CD14-positive monocyte (primary cell): ENCODE results near the gene S1PR4. TPM values are rescaled to one million over a fixed set of nuclear protein-coding genes. Genes with fewer than 3 reads are reported as not detected.

Source experiments
- DNase-seq, 3 donors: peaks; one replicate each; pipeline ENCODE4 v3.0.0-alpha.2; 2011 to 2022
- H2AFZ ChIP-seq: 2 replicates; pipeline ENCODE4 v1.6.0; 2012; ENCODE audit warnings: mild to moderate bottlenecking, low read depth, low read length, inconsistent platforms; ENCODE audit not compliant: insufficient read depth, poor library complexity, severe bottlenecking
- H3K27ac ChIP-seq, 2 donors: 1 replicate in 1 of 2; 2 replicates in 1 of 2; pipeline ENCODE4 v1.5.1; 2012 to 2013; ENCODE audit warnings: low read length in 2 of 2, control low read depth in 1 of 2, inconsistent platforms in 1 of 2, low read depth in 1 of 2, mild to moderate bottlenecking in 1 of 2
- H3K27me3 ChIP-seq, 2 donors: one replicate each; pipeline versions ENCODE4 v1.6.0 to v1.6.1; 2011 to 2013; ENCODE audit warnings: low read length in 2 of 2; ENCODE audit not compliant: control insufficient read depth in 2 of 2, insufficient read depth in 2 of 2
- H3K36me3 ChIP-seq, 2 donors: replicated peaks in 1 of 2; 1 replicate in 1 of 2; 2 replicates in 1 of 2; pipeline versions ENCODE4 v1.5.1 to v1.6.1; 2012 to 2013; ENCODE audit warnings: low read length in 2 of 2, control low read depth in 1 of 2, inconsistent platforms in 1 of 2, mild to moderate bottlenecking in 1 of 2; ENCODE audit not compliant: insufficient read depth in 2 of 2, control insufficient read depth in 1 of 2
- H3K4me1 ChIP-seq, 2 donors: 1 replicate in 1 of 2; 2 replicates in 1 of 2; pipeline versions ENCODE4 v1.5.1 to v1.6.1; 2012 to 2013; ENCODE audit warnings: low read length in 2 of 2, control low read depth in 1 of 2, inconsistent platforms in 1 of 2, mild to moderate bottlenecking in 1 of 2, moderate library complexity in 1 of 2; ENCODE audit not compliant: insufficient read depth in 2 of 2, control insufficient read depth in 1 of 2
- H3K4me2 ChIP-seq: replicated peaks from 2 replicates; pipeline ENCODE3; 2012; ENCODE audit warnings: low read length, moderate library complexity, mild to moderate bottlenecking; ENCODE audit not compliant: poor library complexity, severe bottlenecking; ENCODE audit errors: extremely low read depth
- H3K4me3 ChIP-seq, 3 experiments: fragments of 200-600 bp in 1 of 3; sonication (generic) in 1 of 3; replicated peaks in 1 of 3; 1 replicate in 2 of 3; 2 replicates in 1 of 3; pipeline ENCODE4 v1.5.1; 2011 to 2013; ENCODE audit warnings: low read length in 3 of 3, mild to moderate bottlenecking in 3 of 3, control low read depth in 2 of 3, low read depth in 2 of 3, inconsistent platforms in 1 of 3, moderate library complexity in 1 of 3
- H3K79me2 ChIP-seq: 2 replicates; pipeline ENCODE4 v1.6.0; 2012; ENCODE audit warnings: mild to moderate bottlenecking, control low read depth, inconsistent platforms, low read length, moderate library complexity; ENCODE audit not compliant: insufficient read depth
- H3K9ac ChIP-seq: 2 replicates; pipeline ENCODE4 v1.6.0; 2017; ENCODE audit warnings: low read length, mild to moderate bottlenecking; ENCODE audit not compliant: insufficient read depth, poor library complexity, severe bottlenecking
- H3K9me3 ChIP-seq, 2 donors: replicated peaks in 1 of 2; 1 replicate in 1 of 2; 2 replicates in 1 of 2; pipeline versions ENCODE4 v1.5.1 to v1.6.1; 2012 to 2013; ENCODE audit warnings: low read length in 2 of 2, control low read depth in 1 of 2; ENCODE audit not compliant: control insufficient read depth in 1 of 2, insufficient read depth in 1 of 2
- H4K20me1 ChIP-seq: 2 replicates; pipeline ENCODE4 v1.6.0; 2012; ENCODE audit warnings: mild to moderate bottlenecking, low read length, control low read depth, moderate library complexity; ENCODE audit not compliant: insufficient read depth
- H3K27ac Mint-ChIP-seq, 7 donors: one replicate each; pipeline ENCODE4 v1.8.0; 2020; ENCODE audit warnings: mild to moderate bottlenecking in 7 of 7, mixed read lengths in 7 of 7, moderate library complexity in 6 of 7, inconsistent platforms in 2 of 7
- H3K27me3 Mint-ChIP-seq, 3 donors: one replicate each; pipeline ENCODE4 v1.8.0; 2021 to 2022; ENCODE audit warnings: low read depth in 3 of 3, mild to moderate bottlenecking in 3 of 3, mixed read lengths in 3 of 3, moderate library complexity in 3 of 3, inconsistent platforms in 1 of 3
- H3K36me3 Mint-ChIP-seq, 2 donors: one replicate each; pipeline ENCODE4 v1.8.0; 2020; ENCODE audit warnings: mixed read lengths in 2 of 2, inconsistent platforms in 1 of 2, mild to moderate bottlenecking in 1 of 2
- H3K4me1 Mint-ChIP-seq: one replicate; pipeline ENCODE4 v1.8.0; 2020; ENCODE audit warnings: mild to moderate bottlenecking, mixed read lengths
- H3K4me3 Mint-ChIP-seq, 2 donors: one replicate each; pipeline ENCODE4 v1.8.0; 2020; ENCODE audit warnings: mild to moderate bottlenecking in 2 of 2, mixed read lengths in 2 of 2, moderate library complexity in 1 of 2
- H3K9me3 Mint-ChIP-seq, 7 donors: one replicate each; pipeline ENCODE4 v1.8.0; 2020 to 2022; ENCODE audit warnings: mixed read lengths in 7 of 7, mild to moderate bottlenecking in 6 of 7, moderate library complexity in 6 of 7, inconsistent platforms in 2 of 7
- WGBS: methylation state at CpG from one replicate; pipeline ENCODE4 v1.1.5; 2013; ENCODE audit warnings: missing lambda C conversion rate; ENCODE audit not compliant: insufficient coverage; 5-methylcytosine and 5-hydroxymethylcytosine counted together
- intact Hi-C, 2 donors: fragments of 100-400 bp; cut with micrococcal nuclease; formaldehyde crosslinking; loops; one replicate each; pipeline versions ENCODE4 v1.15.0 to v1.15.1; 2023
- polyA plus RNA-seq, 3 donors: library from polyadenylated mRNA; depleted of rRNA in 1 of 3; unstranded in 2 of 3; stranded (reverse) in 1 of 3; fragments of 300-500 nt in 2 of 3; fragments of >200 nt in 1 of 3; fragmentation: Illumina TruSeq in 2 of 3; gene quantifications; 1 replicate in 2 of 3; 2 replicates in 1 of 3; pipeline ENCODE4 v1.2.3, GENCODE V29; 2012 to 2021
- TF ChIP-seq, protein P1 (sequence below): fragments of 200-600 bp; IDR thresholded peaks from one replicate; pipeline ENCODE4 v1.8.0; 2022; ENCODE audit warnings: antibody characterized with exemption, mild to moderate bottlenecking

Gene S1PR4
- polyA plus RNA-seq, 3 donors, result 28.5 to 131 (median 105) TPM

DNA sequence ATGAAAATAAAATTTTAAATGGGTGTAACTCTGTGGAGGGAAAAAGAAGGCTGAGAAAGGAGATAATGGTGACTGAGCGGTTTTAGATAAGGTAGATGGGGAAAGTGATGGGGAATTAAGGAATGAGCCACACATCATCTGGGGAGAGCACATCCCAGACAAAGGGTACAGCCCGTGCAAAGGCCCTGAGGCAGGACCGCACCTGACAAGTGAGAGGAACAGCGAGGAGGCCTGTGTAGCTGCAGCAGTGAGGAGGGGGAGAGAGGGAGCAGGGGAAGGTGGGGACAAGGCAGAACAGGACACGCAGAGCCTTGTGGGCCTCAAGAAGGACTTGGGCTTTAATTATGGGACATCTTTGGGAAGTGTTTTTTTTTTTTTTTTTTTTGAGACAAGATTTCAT, 44.1 kb downstream of the S1PR4 start:
- WGBS, result 95% methylated on average over 5 of the region's 5 CpGs
- peaks cover 0 to 10% (median 0%) of the 10 kb centered on the region in 7 donors for H3K9me3 Mint-ChIP-seq
- intact Hi-C loops, result no loop called here

DNA sequence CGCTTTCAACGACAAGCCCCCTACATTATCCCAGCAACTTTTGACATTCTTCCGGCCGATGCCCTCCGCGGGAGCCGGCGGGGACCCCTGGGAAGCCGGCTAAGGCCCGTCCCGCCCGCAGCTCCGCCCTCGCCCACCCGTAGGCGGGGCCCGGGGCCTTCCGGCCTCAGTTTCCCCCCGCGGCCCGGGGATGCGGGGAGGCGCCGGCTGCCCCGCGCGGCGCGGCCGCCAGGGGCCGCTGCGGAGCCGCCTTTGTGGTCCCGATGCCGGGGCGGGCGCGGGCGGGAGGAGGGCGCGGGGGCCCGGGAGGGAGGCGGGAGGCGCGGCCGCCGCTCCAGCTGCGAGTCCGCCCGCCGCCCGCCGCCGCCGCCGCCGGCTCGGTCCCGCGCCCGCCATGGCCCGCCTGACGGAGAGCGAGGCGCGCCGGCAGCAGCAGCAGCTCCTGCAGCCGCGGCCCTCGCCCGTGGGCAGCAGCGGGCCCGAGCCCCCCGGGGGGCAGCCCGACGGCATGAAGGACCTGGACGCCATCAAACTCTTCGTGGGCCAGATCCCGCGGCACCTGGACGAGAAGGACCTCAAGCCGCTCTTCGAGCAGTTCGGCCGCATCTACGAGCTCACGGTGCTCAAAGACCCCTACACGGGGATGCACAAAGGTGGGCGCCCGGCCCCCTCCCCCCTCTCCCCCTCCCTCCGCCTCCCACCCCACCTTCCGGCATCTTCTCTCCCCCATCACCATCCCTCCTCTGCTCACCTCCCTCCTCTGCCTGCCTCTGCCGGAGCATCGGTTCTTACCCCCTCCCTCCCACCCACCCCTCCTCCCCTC, 46.0 kb downstream of the S1PR4 start, which contains the start of gene CELF5:
TSS of gene CELF5 (plus strand) at position 316 of the 823 bp plus-strand sequence. CDS start at position 395, 79 bp downstream.
- TF ChIP-seq, protein P1, sequence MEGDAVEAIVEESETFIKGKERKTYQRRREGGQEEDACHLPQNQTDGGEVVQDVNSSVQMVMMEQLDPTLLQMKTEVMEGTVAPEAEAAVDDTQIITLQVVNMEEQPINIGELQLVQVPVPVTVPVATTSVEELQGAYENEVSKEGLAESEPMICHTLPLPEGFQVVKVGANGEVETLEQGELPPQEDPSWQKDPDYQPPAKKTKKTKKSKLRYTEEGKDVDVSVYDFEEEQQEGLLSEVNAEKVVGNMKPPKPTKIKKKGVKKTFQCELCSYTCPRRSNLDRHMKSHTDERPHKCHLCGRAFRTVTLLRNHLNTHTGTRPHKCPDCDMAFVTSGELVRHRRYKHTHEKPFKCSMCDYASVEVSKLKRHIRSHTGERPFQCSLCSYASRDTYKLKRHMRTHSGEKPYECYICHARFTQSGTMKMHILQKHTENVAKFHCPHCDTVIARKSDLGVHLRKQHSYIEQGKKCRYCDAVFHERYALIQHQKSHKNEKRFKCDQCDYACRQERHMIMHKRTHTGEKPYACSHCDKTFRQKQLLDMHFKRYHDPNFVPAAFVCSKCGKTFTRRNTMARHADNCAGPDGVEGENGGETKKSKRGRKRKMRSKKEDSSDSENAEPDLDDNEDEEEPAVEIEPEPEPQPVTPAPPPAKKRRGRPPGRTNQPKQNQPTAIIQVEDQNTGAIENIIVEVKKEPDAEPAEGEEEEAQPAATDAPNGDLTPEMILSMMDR, result peak; percentile 77
- Mint-ChIP-seq H3K27ac (peak within 1 kb of the TSS in 1 of 7 donors; percentile 58), H3K27me3 (peaks cover 26 to 61% (median 47%) of the 10 kb centered on the region in 3 donors), H3K9me3 (peaks cover 0 to 10% (median 0%) of the 10 kb centered on the region in 7 donors), H3K4me3 (peak within 1 kb of the TSS in 1 of 2 donors; percentile 76), H3K36me3 (no peaks in the 10 kb centered on the region), H3K4me1 (no peaks in the 10 kb centered on the region)
- H3K4me1 ChIP-seq, result no peaks in the 10 kb centered on the region
- H3K9me3 ChIP-seq, result peaks cover 0 to 5% of the 10 kb centered on the region in 2 donors
- no peak within 1 kb of the TSS for H3K27ac ChIP-seq
- under 1% methylated on average over 83 of the region's 94 CpGs for WGBS
- peak in 2 of 3 donors; percentile 23 to 42 for DNase-seq
- H3K79me2 ChIP-seq, result no peaks in the 10 kb centered on the region
- H3K36me3 ChIP-seq, result no peaks in the 10 kb centered on the region
- no peak within 1 kb of the TSS for H3K4me3 ChIP-seq
- peaks cover 9 to 52% of the 10 kb centered on the region in 2 donors for H3K27me3 ChIP-seq
- H2AFZ ChIP-seq, result no peak within 1 kb of the TSS
- no peaks in the 10 kb centered on the region for H4K20me1 ChIP-seq
- H3K9ac ChIP-seq, result no peak within 1 kb of the TSS
- H3K4me2 ChIP-seq, result peak within 1 kb of the TSS; percentile 36
- intact Hi-C loops, result no loop called here

More for the DNA sequence above, 44.1 kb downstream of the S1PR4 start:
- Mint-ChIP-seq H3K4me1 (no peaks in the 10 kb centered on the region), H3K27ac (no peak overlapping the region), H3K36me3 (no peaks in the 10 kb centered on the region), H3K27me3 (peaks cover 26 to 46% (median 36%) of the 10 kb centered on the region in 3 donors), H3K4me3 (peak overlapping the region; percentile 16 to 55)
- Histone ChIP-seq H3K4me3 (no peak overlapping the region), H3K27me3 (peaks cover 2 to 35% of the 10 kb centered on the region in 2 donors), H3K9ac (no peak overlapping the region), H3K4me1 (no peaks in the 10 kb centered on the region), H3K4me2 (no peak overlapping the region), H2AFZ (no peak overlapping the region), H3K36me3 (no peaks in the 10 kb centered on the region), H3K27ac (no peak overlapping the region), H3K79me2 (no peaks in the 10 kb centered on the region), H3K9me3 (peaks cover 0 to 5% of the 10 kb centered on the region in 2 donors), H4K20me1 (no peaks in the 10 kb centered on the region)
- DNase-seq, result no peak
- TF ChIP-seq, protein P1, result no peak
